Measurements from ENCODE around the gene SPDYE4.
"Not testable (repeated sequence)": the region's sequence is repeated elsewhere in the genome, so short reads cannot be mapped to it uniquely, and the experiment has no call there.

Gene SPDYE4

DNA sequence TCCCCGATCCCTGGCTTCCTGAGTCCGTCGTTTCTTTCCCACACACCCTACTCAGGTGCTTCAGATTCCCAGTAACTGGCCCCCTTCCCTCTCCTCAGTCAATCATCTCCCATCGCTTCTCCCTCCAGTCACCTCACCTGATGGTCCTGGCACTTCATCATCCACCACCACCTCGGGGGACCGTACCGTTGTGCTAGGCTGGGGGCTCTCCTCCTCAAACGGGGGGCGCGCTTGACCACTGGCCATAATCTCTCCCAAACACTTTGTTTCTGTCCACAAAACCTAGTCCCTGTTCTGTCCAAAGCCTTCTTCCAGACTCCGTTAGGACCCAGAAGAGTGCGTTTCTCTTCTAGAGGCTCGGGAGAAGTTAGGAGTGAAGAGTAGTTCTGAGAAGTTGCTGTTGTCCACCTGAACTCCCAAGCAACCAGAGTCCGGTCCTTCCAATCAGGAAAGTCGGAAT, at the start of gene SPDYE4:
TSS of gene SPDYE4 (minus strand) at position 410 of the 460 bp plus-strand sequence. CDS start at position 246, 164 bp downstream.
- TF ChIP-seq, protein P1, sequence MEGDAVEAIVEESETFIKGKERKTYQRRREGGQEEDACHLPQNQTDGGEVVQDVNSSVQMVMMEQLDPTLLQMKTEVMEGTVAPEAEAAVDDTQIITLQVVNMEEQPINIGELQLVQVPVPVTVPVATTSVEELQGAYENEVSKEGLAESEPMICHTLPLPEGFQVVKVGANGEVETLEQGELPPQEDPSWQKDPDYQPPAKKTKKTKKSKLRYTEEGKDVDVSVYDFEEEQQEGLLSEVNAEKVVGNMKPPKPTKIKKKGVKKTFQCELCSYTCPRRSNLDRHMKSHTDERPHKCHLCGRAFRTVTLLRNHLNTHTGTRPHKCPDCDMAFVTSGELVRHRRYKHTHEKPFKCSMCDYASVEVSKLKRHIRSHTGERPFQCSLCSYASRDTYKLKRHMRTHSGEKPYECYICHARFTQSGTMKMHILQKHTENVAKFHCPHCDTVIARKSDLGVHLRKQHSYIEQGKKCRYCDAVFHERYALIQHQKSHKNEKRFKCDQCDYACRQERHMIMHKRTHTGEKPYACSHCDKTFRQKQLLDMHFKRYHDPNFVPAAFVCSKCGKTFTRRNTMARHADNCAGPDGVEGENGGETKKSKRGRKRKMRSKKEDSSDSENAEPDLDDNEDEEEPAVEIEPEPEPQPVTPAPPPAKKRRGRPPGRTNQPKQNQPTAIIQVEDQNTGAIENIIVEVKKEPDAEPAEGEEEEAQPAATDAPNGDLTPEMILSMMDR (IDR thresholded peaks at IDR 0.05; ENCODE audit: insufficient read depth, missing control alignments) = no peak
- FAIRE-seq (no peak), DNase-seq (ENCODE audit: insufficient read length, low spot score) (no peak)

GRCh38 chr17:8806926-8807550, 48.7 kb upstream of the SPDYE4 start:
- FAIRE-seq (no peak), DNase-seq (ENCODE audit: insufficient read length, low spot score) (no peak)
- TF ChIP-seq, protein P1 (IDR thresholded peaks at IDR 0.05; ENCODE audit: insufficient read depth, missing control alignments) = no peak

DNA sequence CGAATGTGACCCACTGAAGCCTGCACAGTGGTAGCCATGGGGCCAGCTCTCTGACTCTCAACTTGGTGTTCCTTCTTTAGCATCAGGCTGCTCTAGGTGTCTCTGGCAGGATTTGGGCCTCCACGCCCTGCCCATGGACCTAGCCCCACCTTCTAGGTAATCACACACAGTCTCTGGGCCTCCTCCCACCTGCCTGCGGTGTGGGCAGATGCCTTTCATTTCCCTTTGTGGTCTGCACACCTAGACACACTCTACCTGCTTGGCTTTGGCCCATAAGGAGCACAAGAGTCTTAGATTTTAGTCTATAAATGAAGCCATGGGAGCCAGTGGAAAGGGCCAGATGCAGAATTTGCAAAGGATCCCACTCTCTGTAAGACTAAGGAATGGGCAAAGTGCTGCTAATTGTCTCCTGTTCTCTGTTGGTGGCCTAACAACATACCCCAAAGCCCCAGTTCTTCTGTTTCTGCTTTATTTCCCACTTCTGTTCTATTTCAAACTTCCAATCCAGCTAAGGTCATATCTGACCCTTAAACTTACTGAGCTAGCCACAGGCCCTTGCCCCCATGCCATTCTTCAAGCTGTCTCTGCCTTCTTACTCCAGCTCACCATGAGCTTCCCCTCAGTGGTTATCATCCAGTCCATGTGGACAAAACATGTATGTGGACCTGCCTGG, 48.0 kb upstream of the SPDYE4 start:
- TF ChIP-seq, protein P1 (IDR thresholded peaks at IDR 0.05; ENCODE audit: insufficient read depth, missing control alignments) = no peak
- DNase-seq (ENCODE audit: insufficient read length, low spot score) (no peak), FAIRE-seq (no peak)

GRCh38 chr17:8805396-8805795, 47.0 kb upstream of the SPDYE4 start:
- not testable (repeated sequence) for DNase-seq (ENCODE audit: insufficient read length, low spot score); FAIRE-seq

DNA sequence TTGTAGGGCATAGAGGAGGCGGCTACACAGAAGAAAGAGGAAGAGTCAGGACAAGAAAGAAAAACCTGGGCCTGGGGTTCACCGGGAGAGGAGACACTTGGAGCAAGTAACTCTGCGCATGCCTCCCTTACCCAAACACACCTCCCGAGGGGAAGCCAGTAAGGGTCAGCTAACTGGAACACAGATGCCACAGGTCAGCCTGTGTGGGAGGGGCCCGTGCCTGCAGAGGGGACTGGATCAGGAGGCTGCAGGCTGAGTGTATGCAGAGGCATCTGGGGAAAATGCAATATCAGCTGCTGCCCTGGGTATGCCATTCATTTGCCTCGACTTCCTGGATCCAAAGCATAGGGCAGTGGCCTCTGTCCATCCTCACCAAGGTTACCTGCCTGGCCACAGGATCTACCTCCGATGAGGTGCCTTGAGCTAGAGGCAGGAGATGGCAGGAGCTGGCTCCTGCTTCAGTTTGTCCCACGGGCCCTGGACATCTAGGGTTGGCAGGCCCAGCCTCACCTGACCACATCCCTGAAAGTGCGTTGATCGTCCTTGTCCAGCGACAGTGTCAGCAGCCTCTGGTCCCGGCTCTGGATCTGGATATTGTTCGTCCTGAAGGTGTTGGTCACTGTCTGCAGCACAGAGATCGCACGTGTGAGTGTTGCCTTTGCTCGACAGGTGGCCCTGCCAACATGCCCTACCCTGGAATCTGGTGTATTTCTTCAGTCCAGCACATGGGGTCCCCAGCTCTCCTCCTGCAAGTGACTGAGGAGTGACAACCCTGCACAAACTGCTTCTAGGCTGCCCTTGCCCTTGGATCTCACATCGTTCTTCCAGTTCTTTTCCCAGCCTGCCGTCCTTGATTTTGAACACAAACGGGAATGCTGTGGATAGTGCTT, 45.4 kb upstream of the SPDYE4 start:
- FAIRE-seq = no peak
- DNase-seq (ENCODE audit: insufficient read length, low spot score) = no peak
- TF ChIP-seq, protein P1 (IDR thresholded peaks at IDR 0.05; ENCODE audit: insufficient read depth, missing control alignments) = peak; percentile 0

DNA sequence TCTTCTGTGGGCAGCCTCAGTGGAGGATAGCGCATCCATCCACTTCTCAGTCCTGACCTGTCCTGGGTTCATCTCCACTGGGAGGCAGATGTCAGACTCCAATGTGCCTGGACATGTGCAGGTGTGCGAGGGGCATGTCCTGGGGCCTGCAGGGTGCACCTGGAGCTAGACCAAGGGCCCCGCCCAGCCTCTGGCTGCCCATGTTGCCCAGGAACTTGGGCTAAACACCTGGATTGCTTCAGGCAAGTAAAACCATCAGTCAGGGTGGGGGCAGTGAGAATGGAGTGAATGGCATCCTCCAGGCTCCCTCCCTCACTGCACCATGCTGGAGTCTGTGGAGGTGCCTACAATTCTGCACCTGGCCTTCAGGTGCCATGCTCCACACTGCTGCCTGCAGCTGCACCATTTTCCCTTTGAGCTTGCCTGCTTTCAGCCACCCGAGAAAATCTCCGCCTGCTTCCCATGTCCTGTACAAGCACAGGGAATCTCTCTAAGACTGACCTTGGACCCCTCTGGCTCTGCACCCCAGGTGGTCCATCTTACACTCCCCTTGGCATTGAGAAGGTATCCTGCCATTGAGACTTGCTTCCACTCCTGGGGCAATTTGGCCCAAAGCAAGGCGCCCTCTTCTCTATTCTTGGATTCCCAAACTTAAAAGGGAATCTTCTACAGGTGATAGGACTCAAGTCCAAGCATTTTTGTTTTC, 42.9 kb upstream of the SPDYE4 start:
- no peak for FAIRE-seq
- DNase-seq (ENCODE audit: insufficient read length, low spot score) = no peak
- TF ChIP-seq, protein P1 (IDR thresholded peaks at IDR 0.05; ENCODE audit: insufficient read depth, missing control alignments) = no peak

- DNase-seq (ENCODE audit: insufficient read length, low spot score) (no peak), FAIRE-seq (no peak)
- TF ChIP-seq, protein P1 (IDR thresholded peaks at IDR 0.05; ENCODE audit: insufficient read depth, missing control alignments) = no peak
Observed at GRCh38 chr17:8800656-8801055, 42.3 kb upstream of the SPDYE4 start.
